HepG2 (cell line): ENCODE results near the gene GOLGA8A. TPM values are rescaled to one million over a fixed set of nuclear protein-coding genes. Genes with fewer than 3 reads are reported as not detected.
"Not testable (repeated sequence)": the region's sequence is repeated elsewhere in the genome, so short reads cannot be mapped to it uniquely, and the experiment has no call there.

Experiments used
- ATAC-seq: fragments of 200-7000 bp; cut with Tn5 transposase; 3 replicates; pipeline ENCODE4 v1.9.1; 2020; ENCODE audit warnings: mild to moderate bottlenecking, moderate library complexity
- BruUV-seq: library from RNA; stranded (reverse); fragments of 400-500 nt; replicated peaks from 2 replicates; lab custom pipeline; 2021; lab: Mats Ljungman, UMichigan
- CTCF ChIA-PET: fragments of 300-600 bp; formaldehyde crosslinking; extraction: SDS; loops from one replicate; lab custom pipeline; 2021; ENCODE audit warnings: low total read pairs, inconsistent platforms, low intra/inter-chr PET ratio; lab: Yijun Ruan, JAX
- POLR2A ChIA-PET: fragments of 350-600 bp; sonication (Branson Sonifier 250); formaldehyde crosslinking; loops from one replicate; lab custom pipeline; 2020; ENCODE audit warnings: antibody characterized with exemption, inconsistent platforms; lab: Yijun Ruan, JAX
- DNase-seq: peaks from one replicate; pipeline ENCODE4 v3.0.0-alpha.2; 2015; ENCODE audit warnings: low spot score
- FAIRE-seq: peaks from 3 replicates; lab custom pipeline; 2011; peaks lifted over from hg19 to GRCh38; lab: Jason Lieb, UNC
- H2AFZ ChIP-seq: one replicate; pipeline ENCODE4 v1.6.1; 2011; ENCODE audit warnings: low read length, inconsistent platforms
- H3K27ac ChIP-seq: fragments of 300-600 bp; 3 replicates; pipeline ENCODE4 v1.8.0; 2011; ENCODE audit warnings: mixed run types, mild to moderate bottlenecking, mixed read lengths, low read length, inconsistent platforms; ENCODE audit not compliant: insufficient read depth; ENCODE audit errors: extremely low read length
- H3K27me3 ChIP-seq, 2 experiments: fragments of 200-600 bp in 1 of 2; 2 replicates in 1 of 2; 3 replicates in 1 of 2; pipeline versions ENCODE4 v1.6.0 to v1.8.0; 2011; ENCODE audit warnings: low read length in 2 of 2, mild to moderate bottlenecking in 2 of 2, moderate library complexity in 2 of 2, inconsistent platforms in 1 of 2; ENCODE audit not compliant: insufficient read depth in 2 of 2, control insufficient read depth in 1 of 2
- H3K36me3 ChIP-seq, 2 experiments: fragments of 200-600 bp in 1 of 2; replicated peaks in 1 of 2; 2 replicates in 1 of 2; 3 replicates in 1 of 2; pipeline versions ENCODE4 v1.5.1 to v1.8.0; 2011; ENCODE audit warnings: low read length in 2 of 2, inconsistent platforms in 1 of 2; ENCODE audit not compliant: insufficient read depth in 2 of 2, control insufficient read depth in 1 of 2
- H3K4me1 ChIP-seq: 2 replicates; pipeline ENCODE4 v1.5.1; 2012; ENCODE audit warnings: low read length, inconsistent platforms; ENCODE audit not compliant: insufficient read depth
- H3K4me2 ChIP-seq: 2 replicates; pipeline ENCODE4 v1.6.0; 2011; ENCODE audit warnings: low read depth, low read length, inconsistent platforms
- H3K4me3 ChIP-seq, 3 experiments: fragments of 200-600 bp in 1 of 3; sonication (generic), shearing (Covaris generic) in 1 of 3; replicated peaks in 1 of 3; 2 replicates each; pipeline ENCODE4 v1.5.1; 2011 to 2016; ENCODE audit warnings: low read length in 3 of 3, inconsistent platforms in 2 of 3, low read depth in 2 of 3, mild to moderate bottlenecking in 2 of 3, control low read depth in 1 of 3, mixed read lengths in 1 of 3; ENCODE audit not compliant: insufficient read depth in 1 of 3
- H3K79me2 ChIP-seq: one replicate; pipeline ENCODE4 v1.6.1; 2011; ENCODE audit warnings: low read length, inconsistent platforms; ENCODE audit not compliant: insufficient read depth
- H3K9ac ChIP-seq: 2 replicates; pipeline ENCODE4 v1.6.0; 2011; ENCODE audit warnings: mild to moderate bottlenecking, low read depth, low read length, inconsistent platforms; ENCODE audit not compliant: insufficient read depth
- H3K9me3 ChIP-seq: 2 replicates; pipeline ENCODE4 v1.5.1; 2012; ENCODE audit warnings: mild to moderate bottlenecking, low read length
- H4K20me1 ChIP-seq: 2 replicates; pipeline ENCODE4 v1.6.0; 2011; ENCODE audit warnings: inconsistent platforms, mild to moderate bottlenecking, low read length, moderate library complexity; ENCODE audit not compliant: insufficient read depth
- WGBS: methylation state at CpG from one replicate; pipeline ENCODE4 v1.1.6; 2017; ENCODE audit warnings: low lambda C conversion rate; 5-methylcytosine and 5-hydroxymethylcytosine counted together
- in situ Hi-C: cut with HindIII; loops from 2 replicates; pipeline ENCODE4 v1.10.0; 2017; ENCODE audit warnings: low pct_unique_long_range_greater_than_20kb; ENCODE audit not compliant: extremely low pct_ligation_motif_present
- intact Hi-C: fragments of 100-400 bp; cut with micrococcal nuclease; formaldehyde crosslinking; loops from one replicate; pipeline ENCODE4 v1.10.0; 2022; ENCODE audit not compliant: unreplicated experiment
- polyA plus RNA-seq, 8 experiments: library from polyadenylated mRNA; depleted of rRNA in 3 of 8; stranded (reverse) in 7 of 8; unstranded in 1 of 8; fragments of >200 nt; fragmentation: Illumina TruSeq in 4 of 8; extraction: Trizol in 4 of 8; gene quantifications; 2 replicates each; pipeline versions ENCODE4 v1.2.1 to v1.2.3, GENCODE V29; 2011 to 2016; ENCODE audit warnings: low read depth in 4 of 8, missing spikeins in 1 of 8, mixed read lengths in 1 of 8; ENCODE audit not compliant: insufficient read depth in 1 of 8
- total RNA-seq, 5 experiments: library from RNA; depleted of rRNA; stranded (reverse); fragments of >200 nt; fragmentation: Illumina TruSeq; extraction: Trizol; gene quantifications; 2 replicates each; pipeline ENCODE4 v1.2.3, GENCODE V29; 2016; ENCODE audit warnings: low read depth in 1 of 5

The GOLGA8A gene
- total and polyA plus RNA-seq, 2 of the 13 experiments (the other 11 are each of a cell fraction or from before 2014, with no cell fraction given) = 17.1 to 43.7 TPM

- DNase-seq, BruUV-seq, H3K27ac ChIP-seq, H3K4me3 ChIP-seq, CTCF ChIA-PET, ATAC-seq, H3K4me1 ChIP-seq, H3K79me2 ChIP-seq, H3K27me3 ChIP-seq, POLR2A ChIA-PET, H2AFZ ChIP-seq, H4K20me1 ChIP-seq, in situ Hi-C loops, H3K36me3 ChIP-seq, H3K4me2 ChIP-seq, FAIRE-seq, H3K9ac ChIP-seq, intact Hi-C loops, H3K9me3 ChIP-seq: not testable (repeated sequence)
- 61% methylated on average over 4 of the region's 11 CpGs for WGBS
These were observed 16.7 kb downstream of the GOLGA8A start for GRCh38 chr15:34420953-34421352.

GRCh38 chr15:34418435-34418834 lies 19.2 kb downstream of the GOLGA8A start:
- H3K27me3 ChIP-seq, H3K4me3 ChIP-seq, H3K79me2 ChIP-seq, in situ Hi-C loops, H3K27ac ChIP-seq, H3K36me3 ChIP-seq, H3K4me2 ChIP-seq, BruUV-seq, H3K9me3 ChIP-seq, H3K4me1 ChIP-seq, ATAC-seq, intact Hi-C loops, CTCF ChIA-PET, H3K9ac ChIP-seq, POLR2A ChIA-PET, H4K20me1 ChIP-seq, DNase-seq, FAIRE-seq, H2AFZ ChIP-seq: not testable (repeated sequence)
- 90% methylated on average over 8 of the region's 8 CpGs for WGBS

GRCh38 chr15:34409511-34409910 lies 28.1 kb downstream of the GOLGA8A start:
- H4K20me1 ChIP-seq, BruUV-seq, in situ Hi-C loops, H3K4me1 ChIP-seq, intact Hi-C loops, H3K79me2 ChIP-seq, H2AFZ ChIP-seq, H3K4me2 ChIP-seq, H3K27ac ChIP-seq, H3K27me3 ChIP-seq, DNase-seq, FAIRE-seq, H3K4me3 ChIP-seq, ATAC-seq, H3K36me3 ChIP-seq, H3K9ac ChIP-seq, CTCF ChIA-PET, POLR2A ChIA-PET, H3K9me3 ChIP-seq: not testable (repeated sequence)
- 55% methylated on average over 2 of the region's 19 CpGs for WGBS

GRCh38 chr15:34408973-34409372 lies 28.6 kb downstream of the GOLGA8A start:
- intact Hi-C loops, H4K20me1 ChIP-seq, CTCF ChIA-PET, H3K4me2 ChIP-seq, BruUV-seq, H3K4me1 ChIP-seq, DNase-seq, H3K4me3 ChIP-seq, POLR2A ChIA-PET, H2AFZ ChIP-seq, H3K9me3 ChIP-seq, H3K79me2 ChIP-seq, H3K27me3 ChIP-seq, in situ Hi-C loops, FAIRE-seq, ATAC-seq, H3K9ac ChIP-seq, H3K36me3 ChIP-seq, H3K27ac ChIP-seq: not testable (repeated sequence)
- WGBS = 90% methylated on average over 5 of the region's 10 CpGs
